SK-MEL-5 (cell line): ENCODE results near the gene SNPH. TPM values are rescaled to one million over a fixed set of nuclear protein-coding genes. Genes with fewer than 3 reads are reported as not detected.
A peak's percentile ranks its signal among the peaks of the same experiment; 100 is the strongest.

Experiments used
- DNase-seq: peaks from one replicate; pipeline ENCODE4 v3.0.0-alpha.2; 2016; ENCODE audit warnings: low read depth, low spot score
- in situ Hi-C: cut with HindIII; loops from 2 replicates; pipeline ENCODE4 v1.10.0; 2016; ENCODE audit warnings: low sequenced_read_pairs, high pct_unique_total_duplicates, low pct_unique_long_range_greater_than_20kb
- total RNA-seq: library from RNA; depleted of rRNA; stranded (reverse); fragments of >200 nt; shearing (Covaris generic); gene quantifications from 2 replicates; pipeline ENCODE4 v1.2.3, GENCODE V29; 2014

SNPH gene
- total RNA-seq, 1 experiment from 2014 or later, result 10.7 TPM

DNA sequence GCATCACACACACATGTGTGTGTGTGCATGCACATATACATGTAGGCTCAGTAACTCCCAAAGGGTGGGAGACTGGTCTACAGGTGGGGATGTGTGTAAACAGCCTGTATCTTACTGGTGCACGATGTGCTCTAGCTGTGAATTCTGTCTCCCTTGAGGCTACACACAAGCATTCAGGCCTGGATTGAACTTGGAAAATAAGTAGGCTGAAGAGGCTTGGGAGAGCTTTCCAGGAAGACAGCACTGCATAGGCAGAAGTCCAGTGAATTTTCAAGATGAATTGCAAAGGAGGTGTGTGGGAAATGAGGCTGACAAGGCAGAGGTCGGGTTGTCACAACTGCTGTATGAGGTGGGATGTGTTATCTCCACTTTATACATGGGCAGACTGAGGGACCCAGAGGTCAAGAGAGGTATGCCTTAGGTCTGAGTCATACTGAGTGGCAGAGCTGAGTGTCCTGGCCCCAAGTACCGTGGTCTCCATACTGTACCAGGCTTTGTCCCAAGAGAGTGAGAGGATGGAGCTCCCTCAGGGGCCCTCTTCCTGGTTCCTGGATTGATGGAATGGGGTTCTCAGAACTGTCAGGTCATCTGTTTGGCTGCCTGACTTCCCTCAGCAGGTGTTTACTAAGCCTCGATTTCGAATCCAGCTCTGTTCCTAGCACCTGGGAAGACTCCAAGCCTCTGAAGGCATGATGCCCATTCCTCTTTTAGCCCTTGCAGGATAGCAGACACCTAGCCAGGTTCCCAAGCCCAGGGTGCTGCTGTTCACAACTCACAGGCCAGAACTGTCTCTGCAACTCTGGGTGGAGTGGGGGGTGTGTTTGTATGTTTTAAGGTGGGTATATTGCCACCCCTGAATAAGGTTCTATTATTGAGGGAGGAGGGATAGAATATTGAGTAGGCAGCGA, 14.4 kb downstream of the SNPH start:
- no peak for DNase-seq
- in situ Hi-C loops, result no loop called here

DNA sequence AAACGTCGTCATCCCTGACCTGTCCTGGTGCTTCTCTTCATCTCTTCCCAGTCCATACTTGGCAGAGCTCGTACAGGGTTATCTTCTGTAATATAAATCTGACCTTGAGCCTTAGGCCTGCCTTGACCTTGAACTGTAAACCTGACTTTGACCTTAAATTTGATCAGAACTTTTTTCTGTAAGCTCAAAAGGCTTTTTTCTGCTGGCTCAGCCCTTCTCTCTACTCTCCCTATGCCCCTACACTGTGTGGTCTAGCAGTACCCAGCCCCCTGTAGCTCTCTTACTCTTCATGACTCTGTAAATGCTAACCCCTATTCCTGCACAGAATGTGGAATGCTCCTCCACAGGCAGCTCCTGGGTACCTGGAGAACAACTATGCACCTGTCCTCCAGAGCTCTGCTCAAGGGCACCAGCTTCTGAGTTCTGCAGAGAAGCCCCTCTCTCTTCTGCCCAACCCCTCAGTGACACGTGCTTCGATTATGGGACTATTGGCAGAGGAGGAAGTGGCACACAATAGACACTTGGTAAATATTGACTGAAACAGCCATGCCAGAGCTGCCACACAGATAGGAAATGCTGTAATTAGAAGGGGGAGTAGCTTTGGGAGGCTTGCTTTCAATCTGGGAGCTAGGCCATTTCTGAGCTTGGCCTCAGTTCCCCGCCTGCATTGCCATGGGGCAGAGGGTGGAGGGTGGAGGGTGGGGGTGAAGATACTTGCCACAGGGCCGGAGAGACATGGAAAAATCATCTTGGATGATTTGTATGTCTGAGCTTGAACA, 15.4 kb downstream of the SNPH start:
- DNase-seq, result no peak
- in situ Hi-C loops, result no loop called here

- in situ Hi-C loops, result no loop called here
- no peak for DNase-seq
These were observed 16.9 kb downstream of the SNPH start for GRCh38 chr20:1282966-1283365.

DNA sequence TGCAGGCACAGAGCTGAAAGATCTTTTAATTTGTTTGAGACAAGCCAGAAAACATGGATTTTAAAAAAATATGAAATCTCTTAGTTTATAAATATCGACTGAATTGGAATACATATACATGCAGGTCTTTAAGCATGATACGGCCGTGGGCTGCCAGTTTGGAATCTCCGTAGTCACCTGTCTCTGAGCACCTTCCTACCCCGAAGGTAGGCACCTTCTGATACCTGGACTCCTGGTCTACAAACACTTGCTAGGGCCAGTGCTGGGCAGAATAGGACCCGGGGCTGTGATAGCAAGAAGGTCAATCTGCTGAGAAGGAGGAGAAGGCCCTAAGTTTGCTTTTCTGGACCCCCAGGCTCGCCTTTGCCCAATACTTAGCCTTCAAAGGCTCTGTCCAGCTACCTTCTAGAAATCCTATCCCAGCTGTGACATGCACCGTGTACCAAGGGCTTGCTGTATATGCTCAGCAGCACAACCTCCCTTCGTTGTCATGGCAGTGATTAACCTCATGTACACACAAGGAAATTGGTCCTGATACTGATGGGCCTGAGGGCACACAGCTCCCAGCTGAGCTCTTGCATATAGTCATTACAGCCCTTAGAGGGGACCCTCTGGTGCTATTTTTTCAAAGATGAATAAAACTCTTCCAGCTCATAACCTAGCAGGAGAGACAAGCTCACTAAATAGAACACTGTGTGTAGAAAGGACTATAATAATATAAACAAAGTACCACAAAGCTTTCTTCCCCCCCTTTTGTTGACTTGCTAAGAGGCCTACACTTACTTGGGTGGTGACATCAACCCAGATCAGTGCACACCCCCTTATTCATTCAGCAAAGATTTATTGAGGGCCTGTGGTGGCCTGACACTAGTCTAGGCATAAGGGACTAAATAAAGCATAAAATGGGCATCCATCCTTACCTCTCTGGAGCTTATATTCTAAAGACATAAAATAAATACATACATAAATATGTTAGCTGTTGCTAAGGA, 17.7 kb downstream of the SNPH start:
- DNase-seq, result no peak
- in situ Hi-C loops, result no loop called here

DNA sequence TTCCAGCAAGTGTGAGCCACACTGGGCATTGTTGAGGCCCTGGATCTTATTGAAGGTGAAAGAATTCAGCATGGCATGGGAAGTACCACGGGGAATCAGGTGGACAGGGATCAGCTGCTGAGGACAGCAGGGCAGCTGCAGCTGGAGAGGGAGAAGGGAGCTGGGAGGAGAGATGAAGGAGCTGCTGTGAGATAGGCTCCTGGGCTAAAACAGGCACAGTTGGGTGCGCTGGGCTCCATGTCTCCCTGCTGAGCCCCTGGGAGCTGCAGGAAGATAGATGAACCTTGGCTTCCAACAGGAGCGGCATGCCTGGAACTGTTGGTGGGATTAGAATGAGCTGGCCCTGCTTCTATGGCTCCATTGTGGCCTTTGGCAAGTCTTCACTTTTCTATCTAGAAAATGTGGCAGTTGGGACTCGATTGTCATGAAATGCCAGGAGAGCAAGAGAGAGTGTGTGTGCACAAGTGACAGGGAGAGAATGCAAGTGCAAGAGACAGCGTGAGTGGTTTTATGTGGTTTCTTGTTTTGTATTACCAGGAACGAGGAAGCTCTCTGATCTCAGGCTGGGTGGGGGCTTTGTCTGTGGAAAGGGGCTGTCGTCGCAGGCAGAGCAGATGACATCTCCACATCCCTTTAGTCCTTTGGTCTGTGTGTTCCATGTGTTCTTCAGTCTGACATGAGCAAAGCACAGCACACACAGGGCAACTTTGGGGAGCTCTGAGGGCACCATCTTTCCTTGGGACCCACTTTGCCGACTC, 20.4 kb downstream of the SNPH start:
- in situ Hi-C loops, result no loop called here
- no peak for DNase-seq

- in situ Hi-C loops, result no loop called here
- peak; percentile 52 for DNase-seq
These were observed 21.2 kb downstream of the SNPH start for GRCh38 chr20:1287306-1287705.

DNA sequence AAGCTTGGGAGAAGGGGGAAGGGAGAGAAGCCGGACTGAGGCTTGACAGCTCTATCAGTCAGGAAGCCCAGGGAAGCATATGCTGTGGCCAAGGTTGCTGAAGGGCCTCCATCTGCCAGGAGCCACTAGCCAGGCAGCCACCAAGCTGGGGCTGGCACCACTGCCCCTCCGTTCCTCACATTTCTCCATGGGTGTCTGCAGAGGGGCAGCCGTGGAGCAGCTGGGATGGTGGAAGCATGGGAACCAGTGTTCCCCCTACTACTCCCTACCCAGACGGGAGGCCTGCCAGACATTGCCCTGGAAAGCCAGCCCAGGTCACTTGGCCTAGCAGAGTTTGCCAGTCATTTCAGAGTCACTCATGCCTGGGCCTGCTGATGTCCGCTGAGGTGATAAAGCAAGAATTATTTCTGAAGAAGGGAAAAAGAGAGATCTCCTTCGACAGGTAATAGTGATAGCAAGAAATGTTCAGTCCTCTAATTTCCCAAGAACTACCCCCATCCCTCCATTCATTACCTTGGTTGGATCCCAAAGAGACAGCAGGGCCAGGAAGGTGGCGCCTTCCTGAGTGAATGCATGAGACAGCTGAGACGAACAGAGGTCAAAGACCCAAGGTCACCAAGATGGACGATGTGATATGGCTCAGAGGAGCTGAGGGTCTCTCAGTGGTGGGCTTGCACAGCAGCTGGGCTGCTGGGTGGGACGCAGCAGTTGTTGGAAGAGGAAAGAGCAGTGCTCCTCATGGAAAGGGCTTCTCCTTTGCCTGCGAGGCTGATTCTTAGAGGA, 21.9 kb downstream of the SNPH start:
- in situ Hi-C loops, result no loop called here

DNA sequence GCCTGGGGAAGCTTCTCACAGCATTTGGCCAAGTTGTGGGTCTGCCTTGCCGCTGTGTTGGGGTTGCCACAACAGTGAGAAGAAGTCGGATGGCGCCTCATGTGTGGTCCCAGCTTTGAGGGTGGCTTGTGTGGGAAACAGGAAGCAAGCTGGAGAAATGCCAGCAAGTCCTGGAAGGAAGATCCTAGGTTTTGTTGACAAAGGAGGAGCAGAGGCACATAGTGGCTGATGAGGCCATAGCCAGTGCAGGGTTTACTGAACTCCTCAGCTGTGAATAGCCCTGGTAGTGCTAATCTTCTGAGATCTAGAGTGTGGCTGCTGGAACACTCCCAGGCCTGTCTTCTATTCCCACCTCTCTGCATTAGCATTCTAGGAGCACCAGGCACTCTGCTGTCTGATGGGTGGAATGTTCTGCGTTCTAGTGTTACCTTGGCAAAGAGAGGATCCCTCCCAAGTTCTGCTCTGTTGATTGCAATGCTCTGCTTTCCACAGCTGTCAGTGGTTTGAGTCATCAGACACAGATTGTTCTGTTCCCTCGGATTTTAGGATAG, 25.2 kb downstream of the SNPH start:
- DNase-seq, result no peak
- in situ Hi-C loops, result no loop called here

More for the DNA sequence above, 21.9 kb downstream of the SNPH start:
- no peak for DNase-seq

GRCh38 chr20:1292620-1293019, 26.5 kb downstream of the SNPH start:
- in situ Hi-C loops, result no loop called here
- no peak for DNase-seq

GRCh38 chr20:1293641-1294379, 27.7 kb downstream of the SNPH start:
- in situ Hi-C loops, result no loop called here

GRCh38 chr20:1294497-1294896, 28.4 kb downstream of the SNPH start:
- peak; percentile 4 for DNase-seq
- in situ Hi-C loops, result no loop called here

More at GRCh38 chr20:1293641-1294379, 27.7 kb downstream of the SNPH start:
- no peak for DNase-seq

- DNase-seq, result no peak
- in situ Hi-C loops, result no loop called here
These were observed 29.3 kb downstream of the SNPH start for GRCh38 chr20:1295276-1295930.

GRCh38 chr20:1296117-1296610, 30.1 kb downstream of the SNPH start:
- in situ Hi-C loops, result no loop called here
- no peak for DNase-seq

GRCh38 chr20:1296922-1297321, 30.8 kb downstream of the SNPH start:
- DNase-seq, result no peak
- in situ Hi-C loops, result no loop called here

DNA sequence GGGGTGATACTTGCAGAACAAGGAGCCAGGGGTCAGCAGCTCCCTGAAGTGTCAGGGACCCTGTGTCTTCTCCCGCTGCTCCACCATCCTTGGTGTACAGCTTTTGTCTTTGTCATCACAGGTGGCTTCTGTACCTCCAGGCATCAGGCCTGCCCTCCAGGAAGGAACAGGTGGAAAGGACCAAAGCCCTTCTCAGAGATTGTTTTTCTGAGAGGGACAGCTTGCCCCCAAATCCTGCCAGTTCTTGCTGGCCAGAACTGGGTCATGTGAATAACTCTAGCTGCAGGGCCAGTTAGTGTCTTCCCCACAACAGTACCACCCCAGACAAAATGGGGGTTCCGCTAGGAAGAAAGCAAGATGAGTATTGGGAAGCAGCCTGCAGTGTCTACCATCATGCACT, 31.4 kb downstream of the SNPH start:
- DNase-seq, result no peak
- in situ Hi-C loops, result no loop called here
